Spinal cord (tissue), 10 donors: ENCODE data around the gene ELP1. TPM values are rescaled to one million over a fixed set of nuclear protein-coding genes. Genes with fewer than 3 reads are reported as not detected.

Experiments used
- DNase-seq, 6 donors: peaks; one replicate each; pipeline versions ENCODE4 v3.0.0 to v3.0.0-alpha.2; 2013 to 2015; ENCODE audit warnings: low spot score in 6 of 6, low read depth in 4 of 6
- H3K27ac ChIP-seq: one replicate; pipeline ENCODE4 v1.5.1; 2013; ENCODE audit warnings: low read depth, low read length, control low read depth
- H3K27me3 ChIP-seq: one replicate; pipeline ENCODE4 v1.6.1; 2013; ENCODE audit warnings: low read length; ENCODE audit not compliant: control insufficient read depth, insufficient read depth
- H3K36me3 ChIP-seq: one replicate; pipeline ENCODE4 v1.6.1; 2013; ENCODE audit warnings: low read length; ENCODE audit not compliant: control insufficient read depth, insufficient read depth
- H3K4me1 ChIP-seq: one replicate; pipeline ENCODE4 v1.6.1; 2013; ENCODE audit warnings: low read length; ENCODE audit not compliant: control insufficient read depth, insufficient read depth
- H3K4me3 ChIP-seq: one replicate; pipeline ENCODE4 v1.5.1; 2013; ENCODE audit warnings: low read depth, low read length, control low read depth
- H3K9me3 ChIP-seq: one replicate; pipeline ENCODE4 v1.6.1; 2013; ENCODE audit warnings: low read length; ENCODE audit not compliant: control insufficient read depth, insufficient read depth
- WGBS: methylation state at CpG from one replicate; pipeline ENCODE4 v1.1.5; 2013; ENCODE audit warnings: missing lambda C conversion rate; ENCODE audit not compliant: insufficient coverage; 5-methylcytosine and 5-hydroxymethylcytosine counted together
- polyA plus RNA-seq, 2 donors: library from polyadenylated mRNA; unstranded; fragments of 120-200 nt; gene quantifications; one replicate each; pipeline ENCODE4 v1.2.1, GENCODE V29; 2013; ENCODE audit not compliant: insufficient read length in 2 of 2
- total RNA-seq, 2 donors: library from RNA; depleted of rRNA in 1 of 2; stranded (reverse); fragments of 120-200 nt in 1 of 2; fragments of >200 nt in 1 of 2; gene quantifications; one replicate each; pipeline versions ENCODE4 v1.2.3 to v1.2.4, GENCODE V29; 2013 to 2014
- donor health status: healthy.

The ELP1 gene
- total and polyA plus RNA-seq, 4 donors = 41.9 to 60.2 (median 55.2) TPM

GRCh38 chr9:108860354-108860753, 73.6 kb downstream of the ELP1 start:
- H3K27ac ChIP-seq = no peak overlapping the region
- no peaks in the 10 kb centered on the region for H3K9me3 ChIP-seq
- peaks cover 4% of the 10 kb centered on the region for H3K4me1 ChIP-seq
- peaks cover 2% of the 10 kb centered on the region for H3K36me3 ChIP-seq
- no peaks in the 10 kb centered on the region for H3K27me3 ChIP-seq
- DNase-seq = no peak
- no peak overlapping the region for H3K4me3 ChIP-seq
- 94% methylated on average over 2 of the region's 4 CpGs for WGBS

GRCh38 chr9:108859459-108860114, 74.3 kb downstream of the ELP1 start:
- no CpG with 5 or more reads among the region's 3 CpGs for WGBS

GRCh38 chr9:108857572-108857971, 76.4 kb downstream of the ELP1 start:
- DNase-seq = no peak
- H3K27me3 ChIP-seq = no peaks in the 10 kb centered on the region
- no peaks in the 10 kb centered on the region for H3K4me1 ChIP-seq
- no peak overlapping the region for H3K27ac ChIP-seq
- WGBS = 94% methylated on average over 3 of the region's 6 CpGs
- peaks cover 6% of the 10 kb centered on the region for H3K36me3 ChIP-seq
- H3K4me3 ChIP-seq = no peak overlapping the region
- H3K9me3 ChIP-seq = no peaks in the 10 kb centered on the region

More at GRCh38 chr9:108859459-108860114, 74.3 kb downstream of the ELP1 start:
- Histone ChIP-seq H3K4me3 (no peak overlapping the region), H3K27ac (no peak overlapping the region), H3K9me3 (no peaks in the 10 kb centered on the region), H3K27me3 (no peaks in the 10 kb centered on the region), H3K4me1 (peaks cover 4% of the 10 kb centered on the region), H3K36me3 (peaks cover 6% of the 10 kb centered on the region)
- no peak for DNase-seq

- WGBS = 74% methylated on average over 7 of the region's 7 CpGs
- no peaks in the 10 kb centered on the region for H3K27me3 ChIP-seq
These were observed 78.0 kb downstream of the ELP1 start, which contains the start of gene ACTL7B for GRCh38 chr9:108855888-108856287. Gene ACTL7B, minus strand, starts transcription at chr9:108855986. Its CDS starts 56 bp downstream, at chr9:108855930.

GRCh38 chr9:108855529-108855886, 78.4 kb downstream of the ELP1 start:
- Histone ChIP-seq H3K4me1 (no peaks in the 10 kb centered on the region), H3K27me3 (no peaks in the 10 kb centered on the region), H3K27ac (no peak overlapping the region), H3K9me3 (no peaks in the 10 kb centered on the region), H3K4me3 (no peak overlapping the region), H3K36me3 (peaks cover 6% of the 10 kb centered on the region)
- WGBS = 96% methylated on average over 25 of the region's 25 CpGs
- DNase-seq = no peak

More at GRCh38 chr9:108855888-108856287, 78.0 kb downstream of the ELP1 start, which contains the start of gene ACTL7B:
- H3K9me3 ChIP-seq = no peaks in the 10 kb centered on the region
- H3K4me3 ChIP-seq = no peak within 1 kb of the TSS
- H3K27ac ChIP-seq = no peak within 1 kb of the TSS
- H3K4me1 ChIP-seq = no peaks in the 10 kb centered on the region
- peaks cover 6% of the 10 kb centered on the region for H3K36me3 ChIP-seq
- DNase-seq = no peak

- no peaks in the 10 kb centered on the region for H3K27me3 ChIP-seq
- no peaks in the 10 kb centered on the region for H3K4me1 ChIP-seq
- H3K36me3 ChIP-seq = peaks cover 6% of the 10 kb centered on the region
- WGBS = 96% methylated on average over 59 of the region's 59 CpGs
- no peak for DNase-seq
- H3K9me3 ChIP-seq = no peaks in the 10 kb centered on the region
- no peak overlapping the region for H3K27ac ChIP-seq
- H3K4me3 ChIP-seq = no peak overlapping the region
These were observed 79.0 kb downstream of the ELP1 start for GRCh38 chr9:108854641-108855528.

- H3K9me3 ChIP-seq = no peaks in the 10 kb centered on the region
- H3K27ac ChIP-seq = no peak overlapping the region
- H3K27me3 ChIP-seq = no peaks in the 10 kb centered on the region
- no CpG with 5 or more reads among the region's 3 CpGs for WGBS
- H3K4me1 ChIP-seq = no peaks in the 10 kb centered on the region
- no peak for DNase-seq
- no peak overlapping the region for H3K4me3 ChIP-seq
- peaks cover 6% of the 10 kb centered on the region for H3K36me3 ChIP-seq
These were observed 79.8 kb downstream of the ELP1 start for GRCh38 chr9:108854094-108854493.

GRCh38 chr9:108852079-108852478, 81.8 kb downstream of the ELP1 start:
- no peaks in the 10 kb centered on the region for H3K4me1 ChIP-seq
- H3K27me3 ChIP-seq = no peaks in the 10 kb centered on the region
- peaks cover 6% of the 10 kb centered on the region for H3K36me3 ChIP-seq
- DNase-seq = no peak
- H3K9me3 ChIP-seq = no peaks in the 10 kb centered on the region
- H3K4me3 ChIP-seq = no peak overlapping the region
- no CpG with 5 or more reads among the region's 1 CpG for WGBS
- H3K27ac ChIP-seq = no peak overlapping the region

GRCh38 chr9:108851138-108851537, 82.8 kb downstream of the ELP1 start:
- H3K9me3 ChIP-seq = no peaks in the 10 kb centered on the region
- no peak overlapping the region for H3K4me3 ChIP-seq
- H3K27me3 ChIP-seq = no peaks in the 10 kb centered on the region
- no peak overlapping the region for H3K27ac ChIP-seq
- H3K4me1 ChIP-seq = no peaks in the 10 kb centered on the region
- DNase-seq = no peak
- 78% methylated on average over 2 of the region's 3 CpGs for WGBS
- peaks cover 6% of the 10 kb centered on the region for H3K36me3 ChIP-seq
